GM12892 (cell line): ENCODE data around the gene CLCF1.

ENCODE experiments used
- POLR2AphosphoS5 ChIP-seq: IDR thresholded peaks from 2 replicates; pipeline ENCODE4 v1.6.1; 2011; ENCODE audit warnings: low read depth, low read length, control low read depth
- TAF1 ChIP-seq: IDR thresholded peaks from 2 replicates; pipeline ENCODE4 v1.6.1; 2011; ENCODE audit warnings: low read depth, mild to moderate bottlenecking, control low read depth, low read length, borderline replicate concordance

DNA sequence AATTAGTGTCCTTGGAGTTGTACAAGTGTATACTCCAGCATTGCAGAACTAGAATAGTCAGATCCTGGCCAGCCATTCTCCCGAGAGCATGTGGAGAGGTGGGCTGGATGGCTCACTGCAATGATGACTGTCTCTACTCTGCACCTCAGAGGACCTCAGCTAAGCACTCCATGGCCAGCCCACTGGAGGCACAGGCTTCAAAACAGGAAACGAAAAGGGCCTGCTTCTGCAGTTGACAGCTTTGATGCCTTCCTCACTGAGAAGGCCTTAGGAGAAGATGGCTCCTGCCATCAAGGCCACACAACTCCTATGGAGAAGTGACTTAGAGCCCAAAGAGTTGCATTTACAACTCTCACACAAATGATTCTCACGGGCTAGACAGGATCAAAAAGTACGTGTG, 29.1 kb downstream of the CLCF1 start:
- TF ChIP-seq POLR2AphosphoS5 (no peak), TAF1 (no peak)
